Lung microvascular endothelial cell (primary cell): ENCODE data around the gene CRNN. TPM values are rescaled to one million over a fixed set of nuclear protein-coding genes. Genes with fewer than 3 reads are reported as not detected.

Source experiments
- total RNA-seq: library from RNA; depleted of rRNA; stranded (reverse); fragments of >200 nt; gene quantifications from 2 replicates; pipeline ENCODE4 v1.2.1, GENCODE V29; 2014

Gene CRNN
- total RNA-seq, 1 donor from 2014 or later: not detected

Other genes with a start within 250 kb of the CRNN start
- gene HRNR, start 190.1 kb downstream of the CRNN start, total RNA-seq: not detected in 2 replicates
- not detected in 2 replicates for gene FLG, start 89.0 kb downstream of the CRNN start, total RNA-seq
- gene FLG2, start 54.3 kb downstream of the CRNN start, total RNA-seq: not detected in 2 replicates
- gene LCE5A, start 96.5 kb upstream of the CRNN start, total RNA-seq: not detected in 2 replicates
- gene CRCT1, start 100.2 kb upstream of the CRNN start, total RNA-seq: not detected in 2 replicates
- not detected in 2 replicates for gene LCE3E, start 152.5 kb upstream of the CRNN start, total RNA-seq
- gene LCE3D, start 166.3 kb upstream of the CRNN start, total RNA-seq: not detected in 2 replicates
- not detected in 2 replicates for gene LCE3C, start 186.0 kb upstream of the CRNN start, total RNA-seq
- not detected in 2 replicates for gene LCE3B, start 199.5 kb upstream of the CRNN start, total RNA-seq
- not detected in 2 replicates for gene LCE3A, start 208.8 kb upstream of the CRNN start, total RNA-seq
- gene LCE2D, start 249.1 kb upstream of the CRNN start, total RNA-seq: not detected in 2 replicates